Pancreas (tissue), 10 donors: ENCODE data around the gene IRF2BP2. TPM values are rescaled to one million over a fixed set of nuclear protein-coding genes. Genes with fewer than 3 reads are reported as not detected.

Experiments
- ATAC-seq, 4 donors: fragments of 200-7000 bp; cut with Tn5 transposase; one replicate each; pipeline versions ENCODE4 v1.8.0 to v1.9.1; 2020; ENCODE audit warnings: mild to moderate bottlenecking in 4 of 4, moderate library complexity in 4 of 4
- DNase-seq, 6 donors: peaks; one replicate each; pipeline ENCODE4 v3.0.0-alpha.2; 2020
- FAIRE-seq: peaks from 2 replicates; lab custom pipeline; 2012; peaks lifted over from hg19 to GRCh38; lab: Jason Lieb, UNC
- H3K27ac ChIP-seq, 4 donors: fragments of 200-600 bp; sonication (generic); 1 replicate in 3 of 4; 2 replicates in 1 of 4; pipeline versions ENCODE4 v1.5.0 to v1.8.0; 2020
- H3K27me3 ChIP-seq, 4 donors: fragments of 200-600 bp; one replicate each; pipeline ENCODE4 v1.8.0; 2021
- H3K36me3 ChIP-seq, 3 donors: fragments of 200-600 bp; sonication (generic) in 1 of 3; one replicate each; pipeline versions ENCODE4 v1.5.0 to v1.8.0; 2020 to 2021
- H3K4me1 ChIP-seq, 3 donors: fragments of 200-600 bp; one replicate each; pipeline ENCODE4 v1.8.0; 2021
- H3K4me3 ChIP-seq, 4 donors: fragments of 200-600 bp; sonication (generic) in 2 of 4; one replicate each; pipeline versions ENCODE4 v1.5.0 to v1.8.0; 2020 to 2021
- H3K9me3 ChIP-seq, 4 donors: fragments of 200-600 bp; one replicate each; pipeline ENCODE4 v1.8.0; 2021
- WGBS, 2 donors: extraction: QIAGEN DNeasy Blood & Tissue Kit; methylation state at CpG; one replicate each; pipeline ENCODE4 v1.1.7; 2013; 5-methylcytosine and 5-hydroxymethylcytosine counted together
- intact Hi-C, 3 donors: fragments of 100-400 bp; cut with DNase I; formaldehyde crosslinking; loops; one replicate each; pipeline versions ENCODE4 v1.11.1 to v1.14.2; 2022
- polyA plus RNA-seq, 2 donors: library from polyadenylated mRNA; stranded (reverse); fragments of 200-250 nt; gene quantifications; one replicate each; pipeline ENCODE4 v1.2.3, GENCODE V29; 2013
- total RNA-seq, 6 donors: library from RNA; stranded (reverse); fragmentation: NEBNext Ultra II Directional in 4 of 6; extraction: Animal tissue kit (Norgen Biotek cat#: 25700) in 4 of 6; gene quantifications; one replicate each; pipeline versions ENCODE4 v1.2.1 to v1.2.4, GENCODE V29; 2021 to 2023
- TF ChIP-seq, protein P1 (sequence below), 4 donors: fragments of 200-600 bp; sonication (generic) in 3 of 4; IDR thresholded peaks; one replicate each; pipeline versions ENCODE4 v1.5.0 to v1.8.0; 2021; ENCODE audit warnings: antibody characterized with exemption in 4 of 4
- donor health status: healthy with polysubstance abuse.
- donor health status: DM: no; HTN: no; CAD: no; lungs with moderate emphysema.
- donor health status: DM: no; HTN: no; CAD: no.
- donor health status: control.
- donor health status: control.
- donor health status: Bipolar disorder and iron deficiency.
- donor health status: DM: yes; HTN: yes; CAD: no.
- donor health status: DM: no; HTN: no; CAD: no.
- donor health status: DM: no; HTN: no; CAD: no.
- donor health status: DM: yes; HTN: yes; CAD: no.

The IRF2BP2 gene
- total and polyA plus RNA-seq, 8 donors: 47.0 to 95.6 (median 57.7) TPM

DNA sequence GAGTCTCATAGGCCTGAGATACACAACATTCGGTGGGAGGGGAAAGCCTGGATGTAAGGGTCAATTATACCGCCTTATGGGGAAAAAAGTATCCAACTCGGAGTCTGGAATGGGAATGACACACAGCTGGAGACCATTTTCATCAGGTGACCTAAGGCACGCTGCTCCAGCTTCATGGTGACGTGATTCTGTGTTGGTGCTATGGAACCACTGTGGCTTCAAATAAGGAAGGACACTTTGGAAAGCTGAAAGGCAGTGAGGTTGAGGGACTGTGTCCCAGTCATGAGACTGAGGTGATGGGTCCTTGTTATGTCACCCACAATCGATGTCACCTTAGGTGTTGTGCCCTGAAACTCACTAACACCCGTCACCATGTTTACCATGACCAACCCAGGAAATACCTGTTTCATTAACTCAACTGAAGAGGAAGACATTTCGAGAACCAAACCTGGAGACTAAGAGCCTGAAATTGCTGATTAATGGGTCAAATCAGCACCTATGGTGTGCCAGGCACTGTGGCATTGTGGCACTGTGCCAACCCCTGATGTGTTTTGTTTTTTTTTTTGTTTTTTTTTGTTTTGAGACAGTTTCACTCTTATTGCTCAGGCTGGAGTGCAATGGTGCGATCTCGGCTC is 54.5 kb downstream of the IRF2BP2 start:
- no peaks in the 10 kb centered on the region for H3K9me3 ChIP-seq
- intact Hi-C loops: no loop called here
- ATAC-seq: no peak
- WGBS, 2 donors: 88 to 93% methylated on average over 10 of the region's 10 CpGs
- no peak overlapping the region for H3K4me3 ChIP-seq
- H3K27me3 ChIP-seq: no peaks in the 10 kb centered on the region
- H3K36me3 ChIP-seq: no peaks in the 10 kb centered on the region
- TF ChIP-seq, protein P1, sequence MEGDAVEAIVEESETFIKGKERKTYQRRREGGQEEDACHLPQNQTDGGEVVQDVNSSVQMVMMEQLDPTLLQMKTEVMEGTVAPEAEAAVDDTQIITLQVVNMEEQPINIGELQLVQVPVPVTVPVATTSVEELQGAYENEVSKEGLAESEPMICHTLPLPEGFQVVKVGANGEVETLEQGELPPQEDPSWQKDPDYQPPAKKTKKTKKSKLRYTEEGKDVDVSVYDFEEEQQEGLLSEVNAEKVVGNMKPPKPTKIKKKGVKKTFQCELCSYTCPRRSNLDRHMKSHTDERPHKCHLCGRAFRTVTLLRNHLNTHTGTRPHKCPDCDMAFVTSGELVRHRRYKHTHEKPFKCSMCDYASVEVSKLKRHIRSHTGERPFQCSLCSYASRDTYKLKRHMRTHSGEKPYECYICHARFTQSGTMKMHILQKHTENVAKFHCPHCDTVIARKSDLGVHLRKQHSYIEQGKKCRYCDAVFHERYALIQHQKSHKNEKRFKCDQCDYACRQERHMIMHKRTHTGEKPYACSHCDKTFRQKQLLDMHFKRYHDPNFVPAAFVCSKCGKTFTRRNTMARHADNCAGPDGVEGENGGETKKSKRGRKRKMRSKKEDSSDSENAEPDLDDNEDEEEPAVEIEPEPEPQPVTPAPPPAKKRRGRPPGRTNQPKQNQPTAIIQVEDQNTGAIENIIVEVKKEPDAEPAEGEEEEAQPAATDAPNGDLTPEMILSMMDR (IDR thresholded peaks at IDR 0.05): no peak
- H3K27ac ChIP-seq: no peak overlapping the region
- no peak for DNase-seq
- H3K4me1 ChIP-seq: no peaks in the 10 kb centered on the region
- FAIRE-seq: no peak

DNA sequence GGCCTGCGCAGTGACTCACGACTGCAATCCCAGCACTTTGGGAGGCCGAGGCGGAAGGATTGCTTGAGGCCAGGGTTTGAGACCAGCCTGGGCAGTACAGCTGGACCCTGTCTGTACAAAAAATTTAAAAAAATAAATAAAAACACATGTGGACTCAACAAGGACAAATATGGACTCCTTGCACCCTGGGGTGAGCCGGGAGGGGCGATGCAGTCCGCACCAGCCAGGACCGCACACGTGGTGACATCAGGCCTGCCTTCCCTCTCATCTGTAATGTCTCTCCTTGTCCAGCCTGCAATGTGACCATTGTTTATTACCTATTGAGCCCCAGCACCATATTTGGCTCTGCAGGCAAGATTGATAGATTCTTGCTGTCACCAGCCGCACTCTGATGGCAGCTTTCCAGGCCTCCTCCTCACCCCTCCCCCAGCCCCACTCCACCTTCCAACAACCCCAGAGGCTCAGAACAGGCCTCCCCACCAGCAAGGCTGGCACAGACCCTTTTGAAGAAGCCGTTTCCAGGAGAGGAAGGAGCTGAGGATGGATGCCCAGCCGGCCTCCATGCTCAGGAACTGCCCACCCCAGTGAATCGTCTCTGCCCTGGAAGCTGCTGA is 55.2 kb downstream of the IRF2BP2 start:
- intact Hi-C loops: no loop called here
- no peak for FAIRE-seq
- Histone ChIP-seq H3K27ac (no peak overlapping the region), H3K9me3 (no peaks in the 10 kb centered on the region), H3K4me3 (no peak overlapping the region), H3K27me3 (no peaks in the 10 kb centered on the region), H3K4me1 (no peaks in the 10 kb centered on the region), H3K36me3 (no peaks in the 10 kb centered on the region)
- WGBS, 2 donors: 71 to 75% methylated on average over 13 of the region's 13 CpGs
- TF ChIP-seq, protein P1 (IDR thresholded peaks at IDR 0.05): no peak
- DNase-seq: no peak
- peak; percentile 10 to 67 (median 52) for ATAC-seq

Other genes with a start within 250 kb of the IRF2BP2 start
- 10 to 100 TPM in 2 of 6 donors, 1 to 10 TPM in 4; 6.4 to 13.1 (median 9.0) TPM for gene COA6, start 236.7 kb downstream of the IRF2BP2 start, total RNA-seq
- gene COA6, start 236.7 kb downstream of the IRF2BP2 start, polyA plus RNA-seq: 10 to 100 TPM; 22.2 to 23.6 TPM
- gene TARBP1, start 131.0 kb downstream of the IRF2BP2 start, total RNA-seq: 10 to 100 TPM; 11.0 to 14.8 (median 13.8) TPM
- 10 to 100 TPM; 29.3 to 52.2 TPM for gene TARBP1, start 131.0 kb downstream of the IRF2BP2 start, polyA plus RNA-seq